ENCODE results near the gene ADAM12. TPM values are rescaled to one million over a fixed set of nuclear protein-coding genes. Genes with fewer than 3 reads are reported as not detected.

ADAM12 gene
- total RNA-seq, 1 experiment from 2014 or later: not detected

DNA sequence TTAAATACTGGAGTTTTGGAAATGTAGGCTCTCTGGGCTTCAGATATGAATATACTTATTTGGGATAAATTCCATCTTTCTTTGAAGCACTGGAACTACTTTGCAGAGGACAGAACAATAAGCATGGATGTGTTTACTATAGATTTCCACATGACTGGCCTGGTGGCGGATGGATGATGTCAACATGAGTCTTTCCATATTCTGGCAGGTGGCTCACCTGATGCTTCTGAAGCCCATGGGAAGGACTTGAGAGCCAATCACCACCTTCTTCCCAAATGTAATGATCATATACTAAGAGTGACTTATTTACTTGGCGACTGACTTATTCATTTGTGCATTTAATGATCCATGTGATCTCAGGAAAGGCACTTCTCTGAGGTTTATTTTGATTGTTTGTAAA is 381.4 kb downstream of the ADAM12 start:
- Histone ChIP-seq H2AFZ (ENCODE audit: low read depth, low read length, poor library complexity, severe bottlenecking) (no peak overlapping the region), H3K9ac (ENCODE audit: low read length) (no peak overlapping the region), H3K27ac (ENCODE audit: low read depth, low read length) (no peak overlapping the region), H3K4me3 (replicated peaks in 1 of 2; ENCODE audit: low read depth in 1 of 2, low read length in 2 of 2) (no peak overlapping the region), H3K9me3 (ENCODE audit: control insufficient read depth in 1 of 2, insufficient read depth in 1 of 2, low read depth in 1 of 2, low read length in 2 of 2) (no peaks in the 10 kb centered on the region), H3K4me1 (ENCODE audit: control insufficient read depth in 1 of 2, insufficient read depth in 2 of 2, low read length in 2 of 2) (no peaks in the 10 kb centered on the region), H3K4me2 (ENCODE audit: low read length) (no peak overlapping the region), H4K20me1 (ENCODE audit: insufficient read depth) (no peaks in the 10 kb centered on the region), H3K79me2 (ENCODE audit: insufficient read depth, low read length) (no peaks in the 10 kb centered on the region), H3K27me3 (ENCODE audit: insufficient read depth, low read length) (no peaks in the 10 kb centered on the region), H3K36me3 (ENCODE audit: control insufficient read depth in 1 of 2, insufficient read depth in 2 of 2, low read length in 2 of 2) (no peaks in the 10 kb centered on the region), H3K9me2 (ENCODE audit: insufficient read depth) (no peaks in the 10 kb centered on the region)
- RAD21 ChIA-PET (ENCODE audit: low non-redundant PET in 1 of 2, low total read pairs in 2 of 2, uncharacterized antibody in 2 of 2, unreplicated experiment in 2 of 2): no interaction called here
- no peak for DNase-seq (ENCODE audit: low read depth, low spot score)
- ATAC-seq: no peak
- CTCF ChIA-PET: no interaction called here
- TF ChIP-seq CTCF (IDR thresholded peaks at IDR 0.05 in 2 of 3, conservative IDR thresholded peaks at IDR 0.05 in 1 of 3; ENCODE audit: borderline replicate concordance in 1 of 3, insufficient read depth in 1 of 3, low read depth in 2 of 3, low read length in 2 of 3): no peak
- TF ChIP-seq EGR1 (IDR thresholded peaks at IDR 0.05; ENCODE audit: low read depth): no peak
- TF ChIP-seq REST (IDR thresholded peaks at IDR 0.05; ENCODE audit: low read depth): no peak
- no peak for TF ChIP-seq CBX3 (IDR thresholded peaks at IDR 0.05; ENCODE audit: low read depth)
- TF ChIP-seq YY1 (IDR thresholded peaks at IDR 0.05; ENCODE audit: extremely low read depth, insufficient replicate concordance, low read depth, low read length): no peak
- no peak for TF ChIP-seq EZH2 (IDR thresholded peaks at IDR 0.05)
- TF ChIP-seq SP1 (IDR thresholded peaks at IDR 0.05; ENCODE audit: low read depth): no peak
- TF ChIP-seq TCF7L2 (IDR thresholded peaks at IDR 0.05; ENCODE audit: borderline replicate concordance, extremely low read depth, insufficient read depth, insufficient read length): no peak
- no peak for TF ChIP-seq ZFX (IDR thresholded peaks at IDR 0.05)
- no peak for TF ChIP-seq ELF1 (IDR thresholded peaks at IDR 0.05; ENCODE audit: borderline replicate concordance, low read depth)
- no peak for TF ChIP-seq SRF (IDR thresholded peaks at IDR 0.05; ENCODE audit: low read depth)
- TF ChIP-seq CEBPB (IDR thresholded peaks at IDR 0.05; ENCODE audit: low read depth): no peak
- no peak for TF ChIP-seq ZNF274 (IDR thresholded peaks at IDR 0.05; ENCODE audit: low read depth, low read length)
- no peak for TF ChIP-seq SIN3A (IDR thresholded peaks at IDR 0.05; ENCODE audit: low read depth)
- no peak for TF ChIP-seq RAD21 (IDR thresholded peaks at IDR 0.05; ENCODE audit: low read depth)
- TF ChIP-seq, protein P1, sequence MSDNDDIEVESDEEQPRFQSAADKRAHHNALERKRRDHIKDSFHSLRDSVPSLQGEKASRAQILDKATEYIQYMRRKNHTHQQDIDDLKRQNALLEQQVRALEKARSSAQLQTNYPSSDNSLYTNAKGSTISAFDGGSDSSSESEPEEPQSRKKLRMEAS (IDR thresholded peaks at IDR 0.05): no peak
- intact Hi-C loops (cut with micrococcal nuclease): no loop called here
- POLR2A ChIA-PET: no interaction called here
- no TSS peak for BruUV-seq (replicated peaks)
